Stimulated activated CD4-positive, alpha-beta T cell treated with anti-CD3 and anti-CD28 coated beads, TNF-alpha, amount 100 ng/mL, for 24 hours (primary cell): ENCODE results near the gene ADAMTS2.

Experiments
- DNase-seq, 3 experiments: peaks; one replicate each; pipeline ENCODE4 v3.0.0-alpha.2; 2020; ENCODE audit warnings: low read depth in 3 of 3

The ADAMTS2 gene

GRCh38 chr5:179161901-179162300, 183.4 kb downstream of the ADAMTS2 start:
- no peak for DNase-seq

DNA sequence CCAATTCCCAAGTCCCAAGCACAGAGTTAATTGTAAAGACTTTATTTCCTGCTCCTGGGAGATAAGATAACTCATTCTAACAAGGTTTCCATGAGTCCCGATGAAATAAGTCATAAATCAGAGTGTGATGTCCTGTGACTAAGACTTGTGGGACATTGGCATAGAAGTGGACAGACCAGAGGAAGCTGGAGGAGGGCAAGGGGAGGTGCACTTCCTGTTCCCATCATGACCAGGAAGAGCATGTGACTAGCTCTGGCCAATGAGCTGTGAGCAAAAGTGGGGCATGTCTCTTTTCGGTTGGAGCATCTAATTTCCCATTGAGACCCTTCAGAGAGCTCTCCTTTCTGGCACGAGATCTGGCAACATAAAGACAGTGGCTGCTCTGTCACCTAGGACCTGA, 184.7 kb downstream of the ADAMTS2 start:
- DNase-seq = no peak

DNA sequence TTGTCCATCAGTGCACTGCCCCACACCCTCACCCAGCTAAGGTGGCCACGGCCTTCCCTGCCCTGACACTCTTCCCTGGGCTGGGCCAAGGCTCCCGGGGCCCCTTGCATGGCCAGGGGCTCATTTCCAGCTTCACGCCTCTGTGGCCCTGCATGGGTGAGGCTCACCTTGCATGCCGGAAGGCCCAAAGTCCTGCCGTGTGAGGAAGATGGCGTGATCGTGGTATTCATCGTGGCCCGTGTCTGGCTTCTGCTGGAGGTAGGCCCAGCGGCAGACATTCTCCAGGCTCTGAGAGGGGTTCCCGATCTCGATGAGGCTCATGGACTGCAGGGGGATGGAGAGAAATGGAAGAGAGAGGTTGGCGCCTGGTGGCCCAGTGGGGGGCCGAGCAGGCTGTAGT, 186.7 kb downstream of the ADAMTS2 start:
- DNase-seq = no peak

GRCh38 chr5:179154991-179155955, 190.0 kb downstream of the ADAMTS2 start:
- DNase-seq = no peak

DNA sequence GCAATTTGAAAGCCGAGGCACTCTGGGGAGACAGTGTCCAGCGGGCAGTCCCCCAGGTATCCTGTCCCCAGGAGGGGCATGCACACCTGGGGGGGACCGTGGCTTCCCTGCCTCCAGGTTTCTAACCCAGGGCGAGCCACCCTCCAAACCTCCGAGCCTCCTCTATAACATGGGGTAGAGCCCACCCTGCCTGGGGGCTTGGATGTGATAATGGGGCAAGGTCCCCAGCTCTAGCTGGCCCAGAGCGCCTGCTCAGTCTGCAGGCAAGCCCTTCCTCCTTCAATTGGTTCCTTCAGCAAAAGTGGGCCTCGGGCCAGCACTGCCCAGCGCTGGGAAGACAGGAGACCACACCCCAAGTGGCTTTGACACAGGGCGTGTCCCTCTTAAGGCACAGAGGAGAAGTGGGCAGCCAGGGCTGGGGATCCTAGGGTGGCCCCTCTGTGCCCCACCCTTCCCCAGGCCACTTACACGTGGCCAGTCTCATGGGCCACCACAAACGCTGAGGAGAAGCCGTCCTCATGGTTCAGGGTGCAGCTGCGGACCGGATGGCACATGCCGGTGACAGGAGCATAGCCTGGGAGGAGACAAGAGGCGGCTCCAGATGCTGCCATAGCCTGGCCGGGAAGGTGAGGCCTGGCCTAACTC, 190.8 kb downstream of the ADAMTS2 start:
- DNase-seq = no peak

DNA sequence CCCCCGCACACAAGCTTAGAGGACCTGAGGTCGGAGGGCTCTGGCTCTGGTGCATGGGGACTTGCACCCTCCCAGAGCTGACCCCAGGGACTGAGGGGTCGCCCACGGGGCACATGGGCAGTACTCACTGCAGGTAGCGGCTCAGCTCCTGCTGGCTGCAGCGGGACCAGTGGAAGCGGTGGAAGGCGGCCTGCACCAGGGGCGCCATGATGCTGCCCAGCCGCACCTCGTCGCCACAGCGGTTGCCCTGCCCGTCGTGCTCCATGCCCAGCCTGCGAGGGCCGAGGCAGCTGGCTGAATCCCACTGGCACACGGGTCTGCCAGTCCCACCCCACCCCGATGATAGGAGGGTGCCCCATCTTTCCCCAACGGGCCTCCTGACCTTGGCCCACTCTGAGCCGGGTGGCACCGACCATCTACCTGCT, 191.3 kb downstream of the ADAMTS2 start:
- DNase-seq = no peak

GRCh38 chr5:179153341-179153901, 191.8 kb downstream of the ADAMTS2 start:
- no peak for DNase-seq

- DNase-seq = no peak
Observed at GRCh38 chr5:179152941-179153340, 192.3 kb downstream of the ADAMTS2 start.

- DNase-seq = no peak
Observed at GRCh38 chr5:179152144-179152895, 192.9 kb downstream of the ADAMTS2 start.

GRCh38 chr5:179151286-179152118, 193.8 kb downstream of the ADAMTS2 start:
- DNase-seq = no peak

DNA sequence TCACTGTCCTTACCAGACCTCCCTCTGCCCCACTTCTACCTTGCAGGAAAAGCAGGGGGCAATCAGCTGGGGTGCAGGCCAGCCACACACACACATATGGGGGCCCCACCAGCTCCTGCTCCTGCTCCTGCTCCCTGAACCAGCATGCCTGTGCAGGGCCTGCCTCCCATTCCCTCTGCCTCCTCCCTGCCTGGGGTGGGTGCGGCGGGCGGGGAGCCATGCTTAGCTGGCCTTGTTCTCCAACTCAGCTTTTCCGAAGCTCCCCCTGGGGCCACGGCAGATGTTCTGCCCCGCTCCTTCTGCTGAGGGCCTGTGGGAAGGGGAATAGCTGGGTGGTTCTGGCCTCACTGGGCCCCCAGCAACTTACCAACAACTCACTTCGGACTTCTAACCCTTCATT, 195.2 kb downstream of the ADAMTS2 start:
- DNase-seq = no peak

- no peak for DNase-seq
Observed at GRCh38 chr5:179149278-179149677, 196.0 kb downstream of the ADAMTS2 start.

- DNase-seq = no peak
Observed at GRCh38 chr5:179148703-179149170, 196.5 kb downstream of the ADAMTS2 start.

- DNase-seq = no peak
Observed at GRCh38 chr5:179147991-179148702, 197.1 kb downstream of the ADAMTS2 start.

DNA sequence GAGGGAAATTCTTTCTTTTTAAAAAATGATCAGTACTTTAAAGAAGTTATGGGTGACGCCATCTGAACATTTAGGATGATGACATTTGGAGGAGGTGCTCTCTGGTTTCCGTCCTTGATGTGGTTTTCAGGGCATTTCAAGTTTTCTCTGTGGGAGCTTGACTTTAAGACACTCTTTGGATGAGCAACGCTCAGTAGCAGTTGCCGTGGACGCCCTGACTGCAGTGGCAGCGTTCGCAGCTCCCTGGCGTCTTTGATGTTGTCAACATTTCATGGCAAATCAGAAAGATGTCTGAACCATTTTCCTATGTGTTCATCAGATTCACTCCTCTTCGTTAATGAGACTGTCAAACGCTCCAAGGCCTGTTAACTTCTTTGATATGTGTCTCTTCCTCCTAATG, 199.0 kb downstream of the ADAMTS2 start:
- peak; percentile 27 to 57 (median 28) for DNase-seq

DNA sequence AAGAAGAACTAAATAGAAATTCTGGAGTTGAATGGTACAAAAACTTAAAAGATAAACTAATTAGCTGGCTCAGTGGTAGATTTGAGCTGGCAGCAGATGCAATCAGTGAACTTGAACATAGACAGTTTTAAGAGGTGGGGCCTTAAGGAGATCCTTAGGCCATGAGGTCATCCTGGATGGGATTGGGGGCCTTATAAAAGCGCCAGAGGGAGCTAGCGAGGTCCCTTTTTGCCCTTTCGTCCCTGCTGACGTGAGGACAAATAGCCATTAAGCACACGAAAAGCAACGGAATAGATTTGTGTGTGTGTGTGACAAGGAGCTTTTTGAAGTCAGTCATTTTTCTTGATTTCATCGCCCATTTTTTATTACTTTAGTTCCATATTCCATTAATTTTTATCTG, 201.8 kb downstream of the ADAMTS2 start:
- DNase-seq = no peak

GRCh38 chr5:179142434-179143198, 202.6 kb downstream of the ADAMTS2 start:
- DNase-seq = peak in 2 of 3 experiments; percentile 22 to 31

- DNase-seq = no peak
Observed at GRCh38 chr5:179141867-179142266, 203.4 kb downstream of the ADAMTS2 start.

DNA sequence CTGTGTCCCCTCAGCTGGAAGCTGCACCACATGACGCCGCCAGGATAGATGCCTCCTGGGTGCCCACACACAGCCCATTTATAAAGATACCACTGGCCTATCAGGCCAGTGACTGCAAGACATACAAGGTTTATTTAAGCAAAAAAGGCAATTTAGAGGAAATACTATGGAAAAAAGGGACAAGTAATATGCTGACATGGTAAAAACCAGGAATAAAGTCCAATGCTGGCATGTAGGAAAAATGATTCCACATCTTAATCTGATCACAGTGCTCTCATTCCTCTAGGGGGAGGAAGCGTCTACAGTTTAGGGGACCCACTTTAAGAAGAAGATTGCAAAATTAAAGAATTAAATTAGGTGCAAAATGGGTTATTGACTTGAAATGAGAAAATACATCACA, 205.0 kb downstream of the ADAMTS2 start:
- no peak for DNase-seq

DNA sequence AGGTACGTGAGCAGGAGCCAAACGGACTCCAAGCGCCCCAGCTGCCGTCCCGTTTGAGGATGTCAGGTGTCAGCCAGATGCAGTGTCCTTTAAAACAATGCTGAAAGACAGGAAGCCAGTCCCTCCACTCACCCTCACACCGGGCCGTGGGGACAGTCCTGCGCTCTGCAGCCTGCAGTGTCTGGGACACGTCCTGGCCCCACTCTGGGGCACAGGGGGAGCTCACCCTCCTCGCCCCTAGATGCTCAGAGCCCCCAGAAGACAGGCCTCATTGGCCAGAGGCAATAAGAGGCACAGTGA, 205.4 kb downstream of the ADAMTS2 start:
- no peak for DNase-seq
